ENCODE data around the gene TSPAN9.

DNA sequence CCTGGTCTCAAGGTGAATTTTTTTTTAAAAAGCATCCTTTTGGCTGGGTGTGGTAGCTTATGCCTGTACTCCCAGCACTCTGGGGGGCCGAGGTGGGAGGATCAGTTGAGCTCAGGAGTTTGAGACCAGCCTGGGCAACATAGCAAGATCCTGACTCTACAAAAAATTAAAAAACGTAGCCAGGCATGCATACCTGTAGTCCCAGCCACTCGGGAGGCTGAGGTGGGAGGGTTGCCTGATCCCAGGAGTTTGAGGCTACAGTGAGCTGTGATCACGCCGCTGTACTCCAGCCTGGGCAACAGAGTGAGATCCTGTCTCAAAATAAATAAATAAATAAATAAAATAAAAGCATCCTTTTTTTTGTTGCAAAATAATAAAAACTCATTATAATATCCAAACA, 12.4 kb downstream of the TSPAN9 start:
- no peak for TF ChIP-seq POLR2A (IDR thresholded peaks at IDR 0.05)
- TF ChIP-seq, protein P1, sequence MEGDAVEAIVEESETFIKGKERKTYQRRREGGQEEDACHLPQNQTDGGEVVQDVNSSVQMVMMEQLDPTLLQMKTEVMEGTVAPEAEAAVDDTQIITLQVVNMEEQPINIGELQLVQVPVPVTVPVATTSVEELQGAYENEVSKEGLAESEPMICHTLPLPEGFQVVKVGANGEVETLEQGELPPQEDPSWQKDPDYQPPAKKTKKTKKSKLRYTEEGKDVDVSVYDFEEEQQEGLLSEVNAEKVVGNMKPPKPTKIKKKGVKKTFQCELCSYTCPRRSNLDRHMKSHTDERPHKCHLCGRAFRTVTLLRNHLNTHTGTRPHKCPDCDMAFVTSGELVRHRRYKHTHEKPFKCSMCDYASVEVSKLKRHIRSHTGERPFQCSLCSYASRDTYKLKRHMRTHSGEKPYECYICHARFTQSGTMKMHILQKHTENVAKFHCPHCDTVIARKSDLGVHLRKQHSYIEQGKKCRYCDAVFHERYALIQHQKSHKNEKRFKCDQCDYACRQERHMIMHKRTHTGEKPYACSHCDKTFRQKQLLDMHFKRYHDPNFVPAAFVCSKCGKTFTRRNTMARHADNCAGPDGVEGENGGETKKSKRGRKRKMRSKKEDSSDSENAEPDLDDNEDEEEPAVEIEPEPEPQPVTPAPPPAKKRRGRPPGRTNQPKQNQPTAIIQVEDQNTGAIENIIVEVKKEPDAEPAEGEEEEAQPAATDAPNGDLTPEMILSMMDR (IDR thresholded peaks at IDR 0.05): no peak
- no peak for TF ChIP-seq POLR2AphosphoS5 (IDR thresholded peaks at IDR 0.05)

Data from suprapubic skin (tissue), 4 donors.